HT1080 (cell line): Measurements from ENCODE around the gene CTSA. TPM values are rescaled to one million over a fixed set of nuclear protein-coding genes. Genes with fewer than 3 reads are reported as not detected.

Experiments
- DNase-seq: peaks from one replicate; pipeline ENCODE4 v3.0.0-alpha.2; 2015; ENCODE audit warnings: low read depth
- total RNA-seq: library from RNA; depleted of rRNA; stranded (reverse); fragments of >200 nt; shearing (Covaris generic); gene quantifications from 2 replicates; pipeline ENCODE4 v1.2.3, GENCODE V29; 2014; rRNA removed

The CTSA gene
- total RNA-seq, 1 experiment from 2014 or later, result 115 TPM

GRCh38 chr20:45934586-45935415 is 43.7 kb downstream of the CTSA start, which contains the start of gene PCIF1:
Gene PCIF1, plus strand, starts transcription at chr20:45934683. Its CDS starts 4,317 bp downstream, at chr20:45939000.
- DNase-seq, result peak; percentile 94

GRCh38 chr20:45935416-45936046 is 44.4 kb downstream of the CTSA start:
- DNase-seq, result no peak

GRCh38 chr20:45937765-45938164 is 46.6 kb downstream of the CTSA start:
- no peak for DNase-seq

- DNase-seq, result no peak
Measured at GRCh38 chr20:45938727-45939438, 47.7 kb downstream of the CTSA start.

- no peak for DNase-seq
Measured at GRCh38 chr20:45940053-45940452, 48.9 kb downstream of the CTSA start.

- DNase-seq, result no peak
Measured at GRCh38 chr20:45940469-45940868, 49.3 kb downstream of the CTSA start.

GRCh38 chr20:45943613-45944012 is 52.5 kb downstream of the CTSA start:
- DNase-seq, result no peak

- peak; percentile 28 for DNase-seq
Measured at GRCh38 chr20:45944151-45944964, 53.2 kb downstream of the CTSA start.

- DNase-seq, result no peak
Measured at GRCh38 chr20:45944965-45945677, 54.0 kb downstream of the CTSA start.

- peak; percentile 71 for DNase-seq
Measured at GRCh38 chr20:45945678-45946148, 54.6 kb downstream of the CTSA start.

- peak; percentile 73 for DNase-seq
Measured at GRCh38 chr20:45946149-45946970, 55.2 kb downstream of the CTSA start.

GRCh38 chr20:45947110-45947866 is 56.2 kb downstream of the CTSA start:
- no peak for DNase-seq

- no peak for DNase-seq
Measured at GRCh38 chr20:45948261-45948733, 57.2 kb downstream of the CTSA start.

Other genes with a start within 250 kb of the CTSA start
- gene WFDC11, start 221.1 kb upstream of the CTSA start, total RNA-seq, result not detected in 2 replicates
- gene WFDC13, start 189.3 kb upstream of the CTSA start, total RNA-seq, result not detected in 2 replicates
- gene WFDC10B, start 186.3 kb upstream of the CTSA start, total RNA-seq, result 0.39 and 0.77 TPM in 2 replicates
- not detected in 2 replicates for gene SPINT4, start 169.0 kb upstream of the CTSA start, total RNA-seq
- gene WFDC3, start 99.5 kb upstream of the CTSA start, total RNA-seq, result 0.31 and 3.1 TPM in 2 replicates
- gene DNTTIP1, start 99.4 kb upstream of the CTSA start, total RNA-seq, result 63.7 and 101 TPM in 2 replicates
- gene UBE2C, start 78.7 kb upstream of the CTSA start, total RNA-seq, result 287 and 392 TPM in 2 replicates
- gene TNNC2, start 64.0 kb upstream of the CTSA start, total RNA-seq, result not detected in 2 replicates
- 38.5 and 39.6 TPM in 2 replicates for gene SNX21, start 57.5 kb upstream of the CTSA start, total RNA-seq
- 38.3 and 43.1 TPM in 2 replicates for gene ACOT8, start 33.9 kb upstream of the CTSA start, total RNA-seq
- 6.0 and 6.1 TPM in 2 replicates for gene ZSWIM3, start 33.7 kb upstream of the CTSA start, total RNA-seq
- gene ZSWIM1, start 10.1 kb upstream of the CTSA start, total RNA-seq, result 8.1 and 13.8 TPM in 2 replicates
- gene SPATA25, start 3.7 kb upstream of the CTSA start, total RNA-seq, result 0.33 and 0.34 TPM in 2 replicates
- 1.3 and 2.1 TPM in 2 replicates for gene NEURL2, start 127 bp upstream of the CTSA start, total RNA-seq
- 0.16 TPM in 1 of 2 replicates, not detected in the other for gene PLTP, start 20.8 kb downstream of the CTSA start, total RNA-seq
- 12.4 and 17.7 TPM in 2 replicates for gene PCIF1, start 43.3 kb downstream of the CTSA start, total RNA-seq
- 13.6 and 18.0 TPM in 2 replicates for gene ZNF335, start 80.9 kb downstream of the CTSA start, total RNA-seq
- gene MMP9, start 117.6 kb downstream of the CTSA start, total RNA-seq, result 19.4 and 24.4 TPM in 2 replicates
- gene SLC12A5, start 137.9 kb downstream of the CTSA start, total RNA-seq, result 1.3 and 5.1 TPM in 2 replicates
- gene NCOA5, start 198.6 kb downstream of the CTSA start, total RNA-seq, result 20.4 and 24.7 TPM in 2 replicates
- not detected in 2 replicates for gene CD40, start 227.0 kb downstream of the CTSA start, total RNA-seq